Endometrium (tissue), 2 donors: Measurements from ENCODE around the gene LILRB3.
A peak's percentile ranks its signal among the peaks of the same experiment; 100 is the strongest.
"Not testable (repeated sequence)": the region's sequence is repeated elsewhere in the genome, so short reads cannot be mapped to it uniquely, and the experiment has no call there.

Source experiments
- FAIRE-seq: peaks from 2 replicates; lab custom pipeline; 2012; peaks lifted over from hg19 to GRCh38; lab: Jason Lieb, UNC
- donor health status: control.
- donor health status: control.

The LILRB3 gene

GRCh38 chr19:54189735-54190502, 32.9 kb downstream of the LILRB3 start:
- peak; percentile 100 for FAIRE-seq

- no peak for FAIRE-seq
Measured at GRCh38 chr19:54189145-54189734, 33.6 kb downstream of the LILRB3 start, which contains the start of gene MBOAT7. Gene MBOAT7, minus strand, starts transcription at chr19:54189580. Its CDS starts 1,072 bp downstream, at chr19:54188508.

- FAIRE-seq = no peak
Measured at GRCh38 chr19:54188215-54188871, 34.5 kb downstream of the LILRB3 start.

GRCh38 chr19:54186934-54187381, 35.8 kb downstream of the LILRB3 start:
- FAIRE-seq = no peak

- no peak for FAIRE-seq
Measured at GRCh38 chr19:54186351-54186750, 36.5 kb downstream of the LILRB3 start.

- FAIRE-seq = no peak
Measured at GRCh38 chr19:54183431-54183830, 39.4 kb downstream of the LILRB3 start.

GRCh38 chr19:54181894-54182293, 40.9 kb downstream of the LILRB3 start:
- FAIRE-seq = not testable (repeated sequence)

- no peak for FAIRE-seq
Measured at GRCh38 chr19:54180691-54181091, 42.1 kb downstream of the LILRB3 start.

GRCh38 chr19:54179921-54180461, 42.8 kb downstream of the LILRB3 start:
- FAIRE-seq = no peak

GRCh38 chr19:54179262-54179852, 43.5 kb downstream of the LILRB3 start:
- no peak for FAIRE-seq

- FAIRE-seq = no peak
Measured at GRCh38 chr19:54178581-54179261, 44.1 kb downstream of the LILRB3 start.

GRCh38 chr19:54173951-54174834, 48.6 kb downstream of the LILRB3 start:
- no peak for FAIRE-seq

GRCh38 chr19:54173359-54173699, 49.5 kb downstream of the LILRB3 start:
- FAIRE-seq = no peak

- FAIRE-seq = no peak
Measured at GRCh38 chr19:54172471-54173358, 50.1 kb downstream of the LILRB3 start, which contains the start of gene TMC4. Gene TMC4, minus strand, starts transcription at chr19:54173160. Its CDS starts 43 bp downstream, at chr19:54173117.

- not testable (repeated sequence) for FAIRE-seq
Measured at GRCh38 chr19:54171736-54172431, 50.9 kb downstream of the LILRB3 start.

GRCh38 chr19:54169149-54169740, 53.6 kb downstream of the LILRB3 start:
- FAIRE-seq = no peak

GRCh38 chr19:54168174-54168917, 54.5 kb downstream of the LILRB3 start:
- no peak for FAIRE-seq
